ENCODE measurements around the gene KCNK1. TPM values are rescaled to one million over a fixed set of nuclear protein-coding genes. Genes with fewer than 3 reads are reported as not detected.
A peak's percentile ranks its signal among the peaks of the same experiment; 100 is the strongest.

The KCNK1 gene
- total RNA-seq (7.2 TPM), polyA plus RNA-seq (8.8 TPM)

DNA sequence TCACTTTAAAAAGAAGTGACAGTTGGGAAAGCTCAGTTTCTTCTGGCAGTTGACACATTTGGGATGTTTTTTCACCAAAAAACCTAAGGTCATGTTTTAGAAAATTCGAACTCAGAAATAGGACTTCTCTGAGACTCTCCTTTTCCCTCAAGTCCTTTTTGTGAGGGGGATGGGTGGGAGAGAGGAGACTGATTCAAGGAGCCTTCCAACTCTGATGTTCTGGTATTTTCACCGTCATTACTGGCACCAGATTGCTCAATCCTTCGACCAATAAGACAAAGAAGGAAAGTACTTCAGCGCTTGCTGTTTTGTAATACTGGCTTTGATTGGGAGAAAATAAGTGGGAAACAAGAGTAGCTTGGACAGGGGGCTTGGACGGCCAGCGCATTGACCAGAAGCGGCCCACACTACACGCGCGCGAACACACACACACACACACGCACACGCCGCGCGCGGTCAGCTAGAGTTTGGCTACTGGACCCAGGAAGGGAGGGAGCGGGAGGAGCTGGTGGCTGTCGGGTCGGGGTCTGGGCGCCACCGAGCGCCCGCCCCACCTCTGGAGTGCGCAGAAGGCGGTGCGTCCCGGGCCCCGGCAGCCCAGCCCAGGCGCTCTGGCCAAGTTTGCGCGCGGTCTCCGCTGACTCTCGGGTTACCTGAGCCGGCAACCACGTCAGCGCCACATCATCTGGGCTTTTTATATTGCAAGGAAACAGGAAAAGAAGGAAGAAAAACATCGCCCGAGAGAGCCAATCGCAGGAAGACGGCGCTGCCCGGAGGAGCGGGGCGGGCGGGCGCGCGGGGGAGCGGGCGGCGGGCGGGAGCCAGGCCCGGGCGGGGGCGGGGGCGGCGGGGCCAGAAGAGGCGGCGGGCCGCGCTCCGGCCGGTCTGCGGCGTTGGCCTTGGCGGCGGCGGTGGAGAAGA is at the start of gene KCNK1:
TSS of gene KCNK1 (plus strand) at position 855 of the 921 bp plus-strand sequence. CDS start at position 921, 66 bp downstream.
- Histone ChIP-seq H3K4me3 (ENCODE audit: low read depth, low read length) (peak within 1 kb of the TSS; percentile 61), H3K36me3 (ENCODE audit: insufficient read depth) (no peaks in the 10 kb centered on the region), H3K27ac (ENCODE audit: low read depth) (peak within 1 kb of the TSS; percentile 40), H3K4me1 (ENCODE audit: insufficient read depth) (no peaks in the 10 kb centered on the region)
- DNase-seq (ENCODE audit: extremely low spot score) = peak; percentile 77
- WGBS = under 1% methylated on average over 70 of the region's 70 CpGs

DNA sequence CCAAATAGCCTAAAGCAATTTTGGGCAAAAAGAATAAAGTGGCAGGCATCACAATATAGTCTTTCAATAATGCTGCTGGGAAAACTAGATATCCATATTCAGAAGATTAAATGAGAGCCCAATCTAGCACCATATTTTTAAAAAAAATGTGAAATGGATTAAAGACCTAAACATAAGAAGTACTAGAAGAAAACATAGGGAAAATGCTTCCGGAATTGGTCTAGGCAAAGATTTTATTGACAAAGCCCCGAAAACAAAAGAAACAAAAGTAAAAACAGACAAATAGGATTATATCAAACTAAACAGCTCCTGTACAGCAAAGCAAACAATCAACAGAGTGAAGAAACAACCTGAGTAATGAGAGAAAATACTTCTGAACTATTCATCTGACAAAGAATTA is 48.6 kb upstream of the KCNK1 start:
- no peak overlapping the region for H3K27ac ChIP-seq (ENCODE audit: low read depth)
- H3K36me3 ChIP-seq (ENCODE audit: insufficient read depth) = no peaks in the 10 kb centered on the region
- DNase-seq (ENCODE audit: extremely low spot score) = no peak
- H3K4me1 ChIP-seq (ENCODE audit: insufficient read depth) = no peaks in the 10 kb centered on the region
- no peak overlapping the region for H3K4me3 ChIP-seq (ENCODE audit: low read depth, low read length)
- 92% methylated on average over 2 of the region's 2 CpGs for WGBS

DNA sequence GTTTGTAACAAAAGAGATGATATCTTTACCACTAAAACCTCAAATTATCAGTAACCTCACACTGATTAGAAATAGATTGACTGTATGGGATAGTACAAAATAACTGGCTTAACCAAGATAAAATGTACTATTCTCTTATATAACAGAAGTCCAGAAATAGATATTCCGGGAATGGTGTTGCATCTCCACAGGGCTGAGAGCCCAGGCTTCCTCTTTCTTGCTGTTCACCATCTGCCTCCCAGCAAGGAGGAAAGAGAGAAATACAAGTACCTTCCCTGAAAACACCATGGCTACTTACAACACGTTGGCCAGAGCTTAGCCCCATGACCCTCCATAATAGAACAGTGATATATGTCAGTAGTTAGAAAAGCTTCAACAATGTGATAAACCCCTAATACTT is 47.0 kb upstream of the KCNK1 start:
- Histone ChIP-seq H3K4me3 (ENCODE audit: low read depth, low read length) (no peak overlapping the region), H3K4me1 (ENCODE audit: insufficient read depth) (no peaks in the 10 kb centered on the region), H3K36me3 (ENCODE audit: insufficient read depth) (no peaks in the 10 kb centered on the region), H3K27ac (ENCODE audit: low read depth) (no peak overlapping the region)
- 43% methylated on average over 2 of the region's 2 CpGs for WGBS
- DNase-seq (ENCODE audit: extremely low spot score) = no peak

DNA sequence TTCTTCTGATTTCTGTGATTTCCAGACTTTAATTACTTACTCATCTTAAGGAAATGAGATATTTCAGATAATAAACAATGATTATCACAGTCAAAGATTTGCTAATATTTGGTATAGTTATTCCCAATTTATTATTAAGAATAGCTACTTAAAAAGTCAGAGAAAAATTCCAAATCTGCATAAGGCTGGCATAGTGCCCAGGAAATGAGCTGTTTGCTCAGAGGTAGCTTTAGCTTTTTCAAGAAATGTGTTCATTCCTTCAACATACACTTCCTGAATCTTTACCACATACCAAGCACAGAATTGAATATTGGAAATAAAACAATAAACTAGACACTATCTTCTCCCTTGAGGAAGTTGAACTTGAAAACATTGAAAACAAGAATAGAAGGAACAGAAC is 44.3 kb upstream of the KCNK1 start:
- Histone ChIP-seq H3K4me3 (ENCODE audit: low read depth, low read length) (no peak overlapping the region), H3K4me1 (ENCODE audit: insufficient read depth) (no peaks in the 10 kb centered on the region), H3K36me3 (ENCODE audit: insufficient read depth) (no peaks in the 10 kb centered on the region), H3K27ac (ENCODE audit: low read depth) (no peak overlapping the region)
- no peak for DNase-seq (ENCODE audit: extremely low spot score)

DNA sequence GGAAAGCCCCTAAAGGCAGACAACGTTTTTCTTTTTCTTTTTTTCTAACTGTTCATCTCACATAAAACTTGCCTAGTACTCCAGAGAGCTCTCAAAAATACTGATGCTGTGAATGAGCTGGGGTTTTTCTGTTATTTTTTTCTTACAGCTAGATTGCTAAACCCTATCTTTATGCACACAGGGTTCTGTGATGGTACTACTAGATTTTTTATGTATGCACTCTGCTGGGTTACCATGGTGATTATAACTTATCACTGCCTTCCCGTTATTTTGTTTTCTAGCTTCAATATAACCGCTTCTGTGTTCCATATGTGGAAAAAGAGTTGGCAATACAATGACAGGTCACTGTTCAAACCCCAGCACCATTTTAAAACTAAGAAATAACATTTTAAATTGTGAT is 43.7 kb upstream of the KCNK1 start:
- Histone ChIP-seq H3K4me3 (ENCODE audit: low read depth, low read length) (no peak overlapping the region), H3K4me1 (ENCODE audit: insufficient read depth) (no peaks in the 10 kb centered on the region), H3K27ac (ENCODE audit: low read depth) (no peak overlapping the region), H3K36me3 (ENCODE audit: insufficient read depth) (no peaks in the 10 kb centered on the region)
- no peak for DNase-seq (ENCODE audit: extremely low spot score)
- WGBS = 45% methylated on average over 3 of the region's 3 CpGs

DNA sequence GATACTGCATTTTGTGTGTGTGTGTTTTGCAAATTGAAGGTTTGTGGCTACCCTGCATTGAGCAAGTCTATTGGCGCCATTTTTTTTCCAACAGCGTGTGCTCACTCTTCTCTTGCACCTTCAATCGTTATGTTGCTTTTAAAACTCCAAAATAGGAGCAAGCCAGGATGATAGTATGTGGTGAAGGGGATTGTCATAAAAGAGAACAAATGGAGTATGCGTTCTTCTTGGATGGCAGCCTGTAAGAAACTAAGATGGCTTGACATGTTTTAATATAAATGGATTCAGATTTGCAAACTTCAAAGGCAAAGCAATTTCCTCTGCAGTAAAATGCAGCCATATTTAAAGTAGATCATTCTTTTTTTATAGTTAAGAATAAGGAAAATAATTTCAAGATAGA is 43.2 kb upstream of the KCNK1 start:
- Histone ChIP-seq H3K27ac (ENCODE audit: low read depth) (no peak overlapping the region), H3K36me3 (ENCODE audit: insufficient read depth) (no peaks in the 10 kb centered on the region), H3K4me3 (ENCODE audit: low read depth, low read length) (no peak overlapping the region), H3K4me1 (ENCODE audit: insufficient read depth) (no peaks in the 10 kb centered on the region)
- 62% methylated on average over 4 of the region's 4 CpGs for WGBS
- DNase-seq (ENCODE audit: extremely low spot score) = no peak

DNA sequence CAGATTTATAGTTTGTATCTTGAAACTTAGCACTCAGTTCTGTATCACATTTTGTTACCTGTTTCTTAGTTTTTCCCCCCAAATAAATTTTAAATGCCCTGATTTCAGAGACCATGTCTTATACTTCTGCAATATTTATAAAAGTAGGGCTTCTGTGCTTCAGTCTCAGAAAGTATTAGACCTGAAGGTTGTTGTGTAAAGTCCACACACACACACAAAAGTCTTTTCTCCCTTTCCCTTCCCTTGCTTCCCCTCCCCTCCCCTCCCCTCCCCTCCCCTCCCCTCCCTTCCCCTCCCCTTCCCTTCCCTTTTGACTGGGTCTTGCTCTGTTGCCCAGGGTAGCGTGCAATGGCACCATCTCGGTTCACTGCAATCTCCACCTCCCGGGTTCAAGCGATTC is 41.0 kb upstream of the KCNK1 start:
- no peak for DNase-seq (ENCODE audit: extremely low spot score)
- no peaks in the 10 kb centered on the region for H3K36me3 ChIP-seq (ENCODE audit: insufficient read depth)
- H3K4me1 ChIP-seq (ENCODE audit: insufficient read depth) = no peaks in the 10 kb centered on the region
- H3K27ac ChIP-seq (ENCODE audit: low read depth) = no peak overlapping the region
- H3K4me3 ChIP-seq (ENCODE audit: low read depth, low read length) = no peak overlapping the region
- 87% methylated on average over 4 of the region's 4 CpGs for WGBS

DNA sequence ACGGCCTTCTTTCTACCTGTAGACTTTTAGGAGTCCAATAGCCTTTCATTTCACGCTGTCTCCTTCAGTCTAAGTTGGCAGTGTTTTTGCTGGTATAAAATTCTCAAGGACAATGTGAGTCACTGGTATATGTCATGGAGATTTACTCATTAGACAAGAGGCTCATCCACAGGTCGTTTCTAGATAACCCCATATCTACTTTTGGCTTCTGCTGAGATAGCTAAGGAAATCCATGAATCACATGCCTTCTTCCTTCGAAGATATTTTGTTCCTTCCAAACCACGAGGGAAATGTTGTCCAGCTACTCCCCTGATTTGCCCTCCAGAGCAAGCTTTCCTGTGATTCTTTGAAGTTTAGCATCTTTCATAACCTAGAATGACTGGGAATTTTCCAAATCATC is 38.5 kb upstream of the KCNK1 start:
- H3K4me1 ChIP-seq (ENCODE audit: insufficient read depth) = no peaks in the 10 kb centered on the region
- DNase-seq (ENCODE audit: extremely low spot score) = no peak
- 55% methylated on average over 5 of the region's 5 CpGs for WGBS
- H3K27ac ChIP-seq (ENCODE audit: low read depth) = no peak overlapping the region
- no peaks in the 10 kb centered on the region for H3K36me3 ChIP-seq (ENCODE audit: insufficient read depth)
- no peak overlapping the region for H3K4me3 ChIP-seq (ENCODE audit: low read depth, low read length)

DNA sequence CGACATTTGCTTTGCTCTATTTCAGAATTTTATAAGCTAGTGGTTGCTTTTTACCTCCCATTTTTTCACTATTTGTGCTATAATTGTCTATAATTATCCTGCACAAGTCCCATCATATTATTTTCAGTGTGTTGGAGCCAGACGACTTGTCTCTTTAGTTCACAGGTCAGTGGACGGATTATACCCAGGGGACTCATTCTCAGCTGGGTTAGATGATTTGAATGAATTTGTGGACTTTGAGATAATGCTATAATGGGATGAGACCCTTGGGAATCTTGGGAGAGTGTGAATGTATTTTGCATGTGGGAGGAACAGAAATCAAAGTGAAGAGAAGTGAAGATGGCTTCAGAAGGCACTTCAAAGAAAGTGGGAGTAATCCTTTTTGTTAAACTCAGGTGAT is 31.5 kb upstream of the KCNK1 start:
- no peak for DNase-seq (ENCODE audit: extremely low spot score)
- Histone ChIP-seq H3K27ac (ENCODE audit: low read depth) (no peak overlapping the region), H3K4me1 (ENCODE audit: insufficient read depth) (no peaks in the 10 kb centered on the region), H3K36me3 (ENCODE audit: insufficient read depth) (no peaks in the 10 kb centered on the region), H3K4me3 (ENCODE audit: low read depth, low read length) (no peak overlapping the region)
- WGBS = 80% methylated on average over 3 of the region's 3 CpGs

DNA sequence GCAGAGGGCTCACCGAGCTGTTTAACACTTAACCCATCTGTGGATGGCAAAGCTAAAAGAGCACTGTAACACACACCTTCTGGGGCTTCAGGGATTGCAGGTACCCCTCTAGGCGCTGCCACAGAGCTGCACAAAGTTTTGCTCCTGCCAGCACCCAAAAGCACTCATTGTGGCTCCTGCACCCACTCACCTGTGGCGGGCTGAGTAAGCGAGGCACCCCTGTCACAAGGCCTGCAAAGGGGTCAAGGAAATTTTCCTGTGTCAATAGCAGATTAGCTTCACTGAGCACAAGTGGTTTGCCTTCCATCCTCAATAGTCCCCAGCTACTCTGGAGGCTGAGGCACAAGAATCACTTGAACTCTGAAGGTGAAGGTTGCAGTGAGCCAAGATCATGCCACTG is 29.5 kb upstream of the KCNK1 start:
- no peak for DNase-seq (ENCODE audit: extremely low spot score)
- Histone ChIP-seq H3K4me1 (ENCODE audit: insufficient read depth) (no peaks in the 10 kb centered on the region), H3K36me3 (ENCODE audit: insufficient read depth) (no peaks in the 10 kb centered on the region), H3K4me3 (ENCODE audit: low read depth, low read length) (no peak overlapping the region), H3K27ac (ENCODE audit: low read depth) (no peak overlapping the region)
- WGBS = 89% methylated on average over 4 of the region's 4 CpGs

DNA sequence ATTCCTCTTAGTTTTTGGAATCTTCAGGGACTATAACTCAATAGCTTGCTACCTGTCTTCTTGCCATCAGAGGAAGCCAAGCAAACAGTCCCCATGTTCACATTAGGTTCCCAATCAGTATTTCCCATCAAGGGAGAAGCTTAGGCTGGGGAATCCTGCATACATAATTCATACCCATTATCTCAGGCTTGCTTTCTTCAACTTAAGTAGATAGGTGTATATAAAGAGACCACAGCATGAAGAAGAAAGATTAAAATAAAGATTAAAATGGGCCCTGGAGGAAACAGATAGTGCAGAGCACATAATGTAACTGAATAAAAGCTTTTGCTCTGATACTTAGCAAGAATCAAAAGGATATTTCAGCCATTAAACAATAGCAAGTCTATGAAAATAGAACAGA is 29.0 kb upstream of the KCNK1 start:
- H3K36me3 ChIP-seq (ENCODE audit: insufficient read depth) = no peaks in the 10 kb centered on the region
- DNase-seq (ENCODE audit: extremely low spot score) = no peak

DNA sequence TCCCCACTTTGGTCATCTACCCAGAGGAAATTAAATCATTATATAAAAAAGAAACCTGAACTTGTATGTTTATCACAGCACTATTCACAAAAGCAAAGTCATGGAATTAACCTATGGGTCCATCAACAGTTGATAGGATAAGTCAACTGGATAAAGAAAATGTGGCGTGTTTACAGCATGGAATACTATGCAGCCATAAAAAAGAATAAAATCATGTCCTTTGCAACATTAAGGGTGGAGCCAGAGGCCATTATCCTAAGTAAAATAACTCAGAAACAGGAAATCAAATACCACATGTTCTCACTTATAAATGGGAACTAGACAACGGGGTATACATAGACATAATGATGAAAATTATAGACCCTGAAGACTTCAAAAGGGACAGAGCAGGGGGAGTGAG is 27.6 kb upstream of the KCNK1 start:
- no peaks in the 10 kb centered on the region for H3K36me3 ChIP-seq (ENCODE audit: insufficient read depth)
- no peak for DNase-seq (ENCODE audit: extremely low spot score)
- no peaks in the 10 kb centered on the region for H3K4me1 ChIP-seq (ENCODE audit: insufficient read depth)
- H3K4me3 ChIP-seq (ENCODE audit: low read depth, low read length) = no peak overlapping the region
- WGBS = 94% methylated on average over 2 of the region's 2 CpGs
- H3K27ac ChIP-seq (ENCODE audit: low read depth) = no peak overlapping the region

More for the DNA sequence above, 29.0 kb upstream of the KCNK1 start:
- no peak overlapping the region for H3K27ac ChIP-seq (ENCODE audit: low read depth)
- no peak overlapping the region for H3K4me3 ChIP-seq (ENCODE audit: low read depth, low read length)
- H3K4me1 ChIP-seq (ENCODE audit: insufficient read depth) = no peaks in the 10 kb centered on the region

DNA sequence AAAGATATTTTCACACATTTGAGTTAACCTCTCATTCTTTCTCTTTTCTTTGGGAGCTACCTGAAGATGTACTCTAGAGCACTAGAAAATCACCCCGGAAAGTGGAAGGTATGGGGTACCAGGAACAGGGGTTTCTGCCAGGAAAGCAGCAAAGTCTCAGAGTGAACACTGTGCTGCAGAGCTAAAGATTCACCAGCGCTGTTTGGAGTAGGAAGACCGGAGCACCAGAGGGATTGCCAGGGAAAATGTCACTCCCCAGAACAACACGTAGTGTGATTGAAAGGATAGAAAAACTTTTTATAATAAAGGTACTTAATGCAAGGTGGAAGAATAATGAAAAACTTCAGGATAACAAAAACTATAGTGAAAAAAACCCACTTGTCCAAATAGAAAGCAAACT is 26.7 kb upstream of the KCNK1 start:
- Histone ChIP-seq H3K36me3 (ENCODE audit: insufficient read depth) (no peaks in the 10 kb centered on the region), H3K4me3 (ENCODE audit: low read depth, low read length) (no peak overlapping the region), H3K4me1 (ENCODE audit: insufficient read depth) (no peaks in the 10 kb centered on the region), H3K27ac (ENCODE audit: low read depth) (no peak overlapping the region)
- DNase-seq (ENCODE audit: extremely low spot score) = no peak
- 83% methylated on average over 4 of the region's 4 CpGs for WGBS

DNA sequence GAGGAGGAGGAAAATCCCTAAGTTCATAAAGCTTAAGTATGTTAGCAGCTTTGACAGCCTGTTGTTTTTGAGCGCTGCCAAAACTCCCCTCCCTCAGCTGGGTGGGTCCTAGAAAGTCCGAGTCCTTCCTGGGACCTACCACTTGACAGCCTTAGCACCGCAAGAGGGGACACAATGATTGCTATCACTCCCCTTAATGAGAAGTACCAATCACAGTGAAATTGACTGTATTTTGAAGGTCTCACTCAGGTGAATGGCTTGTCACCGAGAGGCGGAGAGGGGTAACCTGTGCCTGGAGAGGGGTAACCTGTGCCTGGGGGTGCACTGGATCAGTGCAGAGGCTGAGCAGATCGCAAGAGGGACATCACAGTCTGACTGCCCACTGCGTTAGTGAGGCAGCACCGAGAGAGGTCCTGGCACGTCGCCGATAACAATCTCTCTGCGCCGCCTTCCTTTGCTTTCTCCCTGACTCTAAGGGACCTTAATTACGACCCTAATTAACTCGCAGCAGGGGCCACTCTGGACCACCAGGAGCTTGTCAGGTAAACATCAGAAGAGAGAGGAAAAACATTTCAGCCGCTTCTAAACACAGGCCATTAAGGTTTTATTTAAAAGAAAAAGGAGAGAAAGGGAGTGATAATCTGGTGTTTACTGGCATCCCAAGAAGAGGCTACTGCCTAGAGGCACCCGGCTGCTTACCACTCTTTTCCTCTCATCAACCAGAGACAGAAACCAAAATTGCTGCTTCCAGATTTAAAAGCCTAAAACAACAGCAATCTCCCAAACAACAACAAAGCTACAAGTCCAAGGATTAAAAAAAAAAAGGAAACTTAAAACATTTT is 25.7 kb upstream of the KCNK1 start:
- H3K4me1 ChIP-seq (ENCODE audit: insufficient read depth) = no peaks in the 10 kb centered on the region
- no peaks in the 10 kb centered on the region for H3K36me3 ChIP-seq (ENCODE audit: insufficient read depth)
- 17% methylated on average over 17 of the region's 17 CpGs for WGBS
- no peak for DNase-seq (ENCODE audit: extremely low spot score)
- no peak overlapping the region for H3K27ac ChIP-seq (ENCODE audit: low read depth)
- no peak overlapping the region for H3K4me3 ChIP-seq (ENCODE audit: low read depth, low read length)
